ENCODE data around the gene KLHL42. TPM values are rescaled to one million over a fixed set of nuclear protein-coding genes. Genes with fewer than 3 reads are reported as not detected.
"Not testable (repeated sequence)": the region's sequence is repeated elsewhere in the genome, so short reads cannot be mapped to it uniquely, and the experiment has no call there.

Gene KLHL42, protein sequence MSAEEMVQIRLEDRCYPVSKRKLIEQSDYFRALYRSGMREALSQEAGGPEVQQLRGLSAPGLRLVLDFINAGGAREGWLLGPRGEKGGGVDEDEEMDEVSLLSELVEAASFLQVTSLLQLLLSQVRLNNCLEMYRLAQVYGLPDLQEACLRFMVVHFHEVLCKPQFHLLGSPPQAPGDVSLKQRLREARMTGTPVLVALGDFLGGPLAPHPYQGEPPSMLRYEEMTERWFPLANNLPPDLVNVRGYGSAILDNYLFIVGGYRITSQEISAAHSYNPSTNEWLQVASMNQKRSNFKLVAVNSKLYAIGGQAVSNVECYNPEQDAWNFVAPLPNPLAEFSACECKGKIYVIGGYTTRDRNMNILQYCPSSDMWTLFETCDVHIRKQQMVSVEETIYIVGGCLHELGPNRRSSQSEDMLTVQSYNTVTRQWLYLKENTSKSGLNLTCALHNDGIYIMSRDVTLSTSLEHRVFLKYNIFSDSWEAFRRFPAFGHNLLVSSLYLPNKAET
- total RNA-seq, result 10 to 100 TPM; 14.0 to 30.3 (median 25.0) TPM

DNA sequence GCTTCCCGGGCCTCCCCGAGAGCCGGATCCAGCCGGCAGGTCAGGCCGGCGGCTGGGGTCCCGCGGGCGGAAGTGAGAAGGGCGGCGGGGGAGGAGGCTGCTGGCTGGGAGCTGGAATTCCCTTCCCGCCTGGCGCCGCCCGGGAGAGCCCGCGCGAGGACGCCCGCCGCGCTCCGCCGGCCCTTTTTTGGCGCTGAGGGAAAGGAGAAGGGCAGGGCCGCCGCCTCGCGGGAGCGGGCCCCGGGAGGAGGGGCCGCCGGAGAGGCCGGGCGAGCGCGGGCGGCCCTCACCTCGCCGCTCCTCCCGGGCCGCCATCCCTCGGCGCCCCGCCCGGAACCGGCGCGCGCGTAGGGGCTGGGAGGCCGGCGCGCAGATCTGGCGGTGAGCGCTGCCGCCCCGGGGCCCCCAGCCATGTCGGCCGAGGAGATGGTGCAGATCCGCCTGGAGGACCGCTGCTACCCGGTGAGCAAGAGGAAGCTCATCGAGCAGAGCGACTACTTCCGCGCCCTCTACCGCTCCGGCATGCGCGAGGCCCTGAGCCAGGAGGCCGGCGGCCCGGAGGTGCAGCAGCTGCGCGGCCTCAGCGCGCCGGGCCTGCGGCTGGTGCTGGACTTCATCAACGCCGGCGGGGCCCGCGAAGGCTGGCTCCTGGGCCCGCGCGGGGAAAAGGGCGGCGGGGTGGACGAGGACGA is at the start of gene KLHL42, which contains the start of gene MANSC4:
TSS of gene KLHL42 (plus strand) at position 314 of the 692 bp plus-strand sequence. CDS start at position 412, 98 bp downstream.
TSS of gene MANSC4 (minus strand) at position 317 of the 692 bp plus-strand sequence. CDS start 8,960 bp downstream, outside the sequence.
- DNase-seq (ENCODE audit: low spot score in 2 of 2), result peak; percentile 76 to 84
- Histone ChIP-seq H3K27ac (peak within 1 kb of the TSS; percentile 90), H3K36me3 (no peaks in the 10 kb centered on the region), H3K9me3 (no peaks in the 10 kb centered on the region), H3K4me3 (peak within 1 kb of the TSS; percentile 73), H3K27me3 (no peaks in the 10 kb centered on the region), H3K4me1 (peaks cover 27% of the 10 kb centered on the region)
- TF ChIP-seq POLR2A (IDR thresholded peaks at IDR 0.05) (peak in 1 of 2 donors; percentile 15), POLR2AphosphoS5 (IDR thresholded peaks at IDR 0.05) (no peak)
- WGBS, result no CpG with 5 or more reads among the region's 92 CpGs

DNA sequence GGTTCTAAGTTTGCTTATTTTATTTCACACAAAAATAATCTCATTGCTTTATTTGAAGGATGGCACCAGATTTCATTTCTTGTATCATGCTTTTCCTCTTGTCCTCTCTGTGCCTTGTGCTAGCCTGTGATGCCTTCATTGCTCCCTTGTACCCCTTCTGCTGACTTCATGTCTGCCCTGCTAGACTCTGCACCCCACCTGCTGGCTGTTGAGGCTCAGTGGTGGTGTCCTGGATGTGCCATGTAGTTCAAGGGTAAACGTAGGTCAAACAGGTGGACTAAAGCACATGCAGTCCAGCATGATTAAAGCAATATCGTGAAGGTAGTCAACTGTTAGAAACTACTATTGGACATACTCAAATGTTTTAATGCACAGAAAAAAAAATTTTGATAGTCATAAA is 47.8 kb upstream of the KLHL42 start:
- no peak overlapping the region for H3K4me3 ChIP-seq
- peaks cover 49% of the 10 kb centered on the region for H3K36me3 ChIP-seq
- DNase-seq (ENCODE audit: low spot score in 2 of 2), result no peak
- H3K9me3 ChIP-seq, result no peaks in the 10 kb centered on the region
- 68% methylated on average over 2 of the region's 2 CpGs for WGBS
- H3K27me3 ChIP-seq, result no peaks in the 10 kb centered on the region
- H3K4me1 ChIP-seq, result no peaks in the 10 kb centered on the region
- TF ChIP-seq POLR2AphosphoS5 (IDR thresholded peaks at IDR 0.05), result no peak
- TF ChIP-seq, protein P1, sequence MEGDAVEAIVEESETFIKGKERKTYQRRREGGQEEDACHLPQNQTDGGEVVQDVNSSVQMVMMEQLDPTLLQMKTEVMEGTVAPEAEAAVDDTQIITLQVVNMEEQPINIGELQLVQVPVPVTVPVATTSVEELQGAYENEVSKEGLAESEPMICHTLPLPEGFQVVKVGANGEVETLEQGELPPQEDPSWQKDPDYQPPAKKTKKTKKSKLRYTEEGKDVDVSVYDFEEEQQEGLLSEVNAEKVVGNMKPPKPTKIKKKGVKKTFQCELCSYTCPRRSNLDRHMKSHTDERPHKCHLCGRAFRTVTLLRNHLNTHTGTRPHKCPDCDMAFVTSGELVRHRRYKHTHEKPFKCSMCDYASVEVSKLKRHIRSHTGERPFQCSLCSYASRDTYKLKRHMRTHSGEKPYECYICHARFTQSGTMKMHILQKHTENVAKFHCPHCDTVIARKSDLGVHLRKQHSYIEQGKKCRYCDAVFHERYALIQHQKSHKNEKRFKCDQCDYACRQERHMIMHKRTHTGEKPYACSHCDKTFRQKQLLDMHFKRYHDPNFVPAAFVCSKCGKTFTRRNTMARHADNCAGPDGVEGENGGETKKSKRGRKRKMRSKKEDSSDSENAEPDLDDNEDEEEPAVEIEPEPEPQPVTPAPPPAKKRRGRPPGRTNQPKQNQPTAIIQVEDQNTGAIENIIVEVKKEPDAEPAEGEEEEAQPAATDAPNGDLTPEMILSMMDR (IDR thresholded peaks at IDR 0.05), result no peak
- no peak for TF ChIP-seq EP300 (IDR thresholded peaks at IDR 0.05)
- TF ChIP-seq POLR2A (IDR thresholded peaks at IDR 0.05), result no peak
- no peak overlapping the region for H3K27ac ChIP-seq

DNA sequence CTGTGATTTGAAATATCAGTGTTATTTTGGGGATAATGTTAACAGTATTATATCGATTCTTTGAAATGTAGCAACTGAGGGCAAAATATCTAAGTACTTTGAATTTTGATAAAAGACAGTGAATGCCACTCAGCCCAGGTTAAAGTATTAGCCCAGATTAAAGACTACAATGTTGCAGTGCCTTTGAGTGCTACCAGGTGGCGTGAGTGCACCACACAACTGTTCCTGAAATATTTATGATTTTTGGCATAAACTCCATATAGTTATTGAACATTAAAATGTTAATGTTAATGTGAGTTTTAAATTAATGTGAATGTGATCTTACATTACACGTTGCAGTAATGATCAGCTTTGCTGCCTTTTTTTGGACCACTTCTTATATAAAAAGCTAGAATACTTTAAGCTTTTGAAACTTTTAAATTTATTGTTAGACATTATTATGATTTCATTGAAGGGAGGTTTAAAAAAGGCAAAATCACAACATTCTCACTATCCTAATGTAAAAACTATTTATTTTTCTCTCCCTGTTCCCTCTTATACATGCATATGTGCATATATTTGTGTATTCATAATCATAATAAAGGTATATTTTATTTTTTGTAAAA is 46.9 kb upstream of the KLHL42 start:
- H3K4me1 ChIP-seq, result no peaks in the 10 kb centered on the region
- WGBS, result 42% methylated on average over 3 of the region's 3 CpGs
- peaks cover 53% of the 10 kb centered on the region for H3K36me3 ChIP-seq
- H3K9me3 ChIP-seq, result no peaks in the 10 kb centered on the region
- TF ChIP-seq EP300 (IDR thresholded peaks at IDR 0.05) (no peak), POLR2A (IDR thresholded peaks at IDR 0.05) (no peak)
- TF ChIP-seq, protein P1 (IDR thresholded peaks at IDR 0.05), result peak; percentile 62 to 70
- DNase-seq (ENCODE audit: low spot score in 2 of 2), result no peak
- no peaks in the 10 kb centered on the region for H3K27me3 ChIP-seq
- H3K27ac ChIP-seq, result no peak overlapping the region
- no peak overlapping the region for H3K4me3 ChIP-seq

DNA sequence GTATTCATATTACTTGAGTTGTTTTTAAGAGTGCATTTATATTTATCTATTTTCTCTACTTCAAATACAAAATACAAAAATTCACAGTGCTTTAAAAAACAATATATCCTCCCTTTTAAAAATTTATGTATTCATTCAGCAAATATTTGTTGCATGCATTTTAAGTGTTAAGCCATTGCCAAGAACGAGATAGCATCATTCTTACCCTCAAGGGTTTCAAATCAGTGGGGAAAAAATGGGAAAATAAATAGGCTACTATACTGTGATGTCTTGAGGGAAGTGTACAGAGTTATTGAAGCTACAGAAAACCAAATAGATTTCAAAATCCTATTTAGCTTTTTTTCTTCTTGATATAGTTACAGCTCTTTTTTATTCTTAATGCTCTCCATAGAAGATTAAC is 46.2 kb upstream of the KLHL42 start:
- DNase-seq (ENCODE audit: low spot score in 2 of 2), result no peak
- WGBS, result 63% methylated on average over 1 of the region's 1 CpG
- Histone ChIP-seq H3K27ac (no peak overlapping the region), H3K4me3 (no peak overlapping the region), H3K36me3 (peaks cover 54% of the 10 kb centered on the region), H3K27me3 (no peaks in the 10 kb centered on the region), H3K4me1 (no peaks in the 10 kb centered on the region), H3K9me3 (no peaks in the 10 kb centered on the region)
- TF ChIP-seq EP300 (IDR thresholded peaks at IDR 0.05) (no peak), POLR2A (IDR thresholded peaks at IDR 0.05) (no peak), POLR2AphosphoS5 (IDR thresholded peaks at IDR 0.05) (no peak)

DNA sequence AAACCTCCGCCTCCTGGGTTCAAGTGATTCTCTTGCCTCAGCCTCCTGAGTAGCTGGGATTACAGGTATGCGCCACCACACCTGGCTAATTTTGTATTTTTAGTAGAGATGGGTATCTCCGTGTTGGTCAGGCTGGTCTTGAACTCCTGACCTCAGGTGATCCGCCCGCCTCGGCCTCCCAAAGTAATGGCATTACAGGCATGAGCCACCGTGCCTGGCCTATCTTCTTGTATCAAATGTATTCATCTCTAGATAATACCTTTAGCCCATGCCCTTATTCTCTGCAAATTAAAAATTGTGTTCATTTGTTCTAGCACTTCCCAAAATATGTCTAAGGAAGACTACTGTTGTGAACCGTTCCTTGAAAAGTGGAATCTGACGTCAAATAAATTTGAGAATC is 45.7 kb upstream of the KLHL42 start:
- H3K4me1 ChIP-seq; H3K4me3 ChIP-seq; H3K27ac ChIP-seq; DNase-seq (ENCODE audit: low spot score in 2 of 2); H3K27me3 ChIP-seq; H3K9me3 ChIP-seq: not testable (repeated sequence)
- 95% methylated on average over 9 of the region's 9 CpGs for WGBS
- H3K36me3 ChIP-seq, result peaks cover 60% of the 10 kb centered on the region

DNA sequence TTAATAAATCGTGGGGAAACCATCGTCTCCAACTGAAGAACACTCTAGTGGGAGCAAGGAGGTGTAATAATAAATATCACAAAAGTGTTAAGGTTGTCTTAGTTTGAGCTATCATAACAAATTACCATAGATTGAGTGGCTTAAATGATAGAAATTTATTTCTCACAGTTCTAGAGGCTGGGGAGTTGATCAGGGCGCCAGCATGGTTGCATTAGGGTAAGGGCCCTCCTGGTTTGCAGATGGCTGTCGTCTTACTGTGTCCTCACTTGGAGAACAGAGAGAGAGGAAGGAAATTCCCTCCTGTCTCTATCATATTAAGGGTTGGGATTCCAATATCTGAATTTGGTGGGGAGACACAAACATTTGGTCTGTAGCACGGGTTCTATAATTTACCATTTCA is 36.4 kb upstream of the KLHL42 start:
- Histone ChIP-seq H3K27ac (no peak overlapping the region), H3K4me3 (no peak overlapping the region), H3K9me3 (no peaks in the 10 kb centered on the region), H3K36me3 (peaks cover 50% of the 10 kb centered on the region), H3K27me3 (no peaks in the 10 kb centered on the region), H3K4me1 (peaks cover 23% of the 10 kb centered on the region)
- WGBS, result 95% methylated on average over 5 of the region's 5 CpGs
- no peak for DNase-seq (ENCODE audit: low spot score in 2 of 2)
- TF ChIP-seq EP300 (IDR thresholded peaks at IDR 0.05) (no peak), POLR2A (IDR thresholded peaks at IDR 0.05) (no peak), POLR2AphosphoS5 (IDR thresholded peaks at IDR 0.05) (no peak)
- TF ChIP-seq, protein P1 (IDR thresholded peaks at IDR 0.05), result no peak

DNA sequence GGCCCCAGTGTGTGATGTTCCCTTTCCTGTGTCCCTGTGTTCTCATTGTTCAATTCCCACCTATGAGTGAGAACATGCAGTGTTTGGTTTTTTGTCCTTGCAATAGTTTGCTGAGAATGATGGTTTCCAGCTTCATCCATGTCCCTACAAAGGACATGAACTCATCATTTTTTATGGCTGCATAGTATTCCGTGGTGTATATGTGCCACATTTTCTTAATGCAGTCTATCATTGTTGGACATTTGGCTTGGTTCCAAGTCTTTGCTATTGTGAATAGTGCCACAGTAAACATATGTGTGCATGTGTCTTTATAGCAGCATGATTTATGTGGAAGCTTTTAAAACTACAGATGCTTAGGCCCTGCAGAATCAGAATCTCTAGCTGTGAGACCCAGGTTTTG is 34.3 kb upstream of the KLHL42 start:
- not testable (repeated sequence) for H3K4me3 ChIP-seq; H3K9me3 ChIP-seq; H3K27me3 ChIP-seq; H3K27ac ChIP-seq; DNase-seq (ENCODE audit: low spot score in 2 of 2)
- WGBS, result 94% methylated on average over 1 of the region's 1 CpG
- Histone ChIP-seq H3K4me1 (peaks cover 25% of the 10 kb centered on the region), H3K36me3 (peaks cover 31% of the 10 kb centered on the region)
